Transverse colon (tissue), 4 donors: ENCODE measurements around the gene STXBP1. TPM values are rescaled to one million over a fixed set of nuclear protein-coding genes. Genes with fewer than 3 reads are reported as not detected.

Source experiments
- DNase-seq: peaks from one replicate; pipeline ENCODE4 v3.0.0-alpha.2; 2019
- H3K27ac ChIP-seq, 4 donors: fragments of 200-600 bp; sonication (generic); 2 replicates each; pipeline ENCODE4 v1.5.1; 2016 to 2018; ENCODE audit warnings: inconsistent platforms in 4 of 4
- H3K27me3 ChIP-seq: fragments of 200-600 bp; sonication (generic); 2 replicates; pipeline ENCODE4 v1.5.1; 2017; ENCODE audit warnings: inconsistent platforms
- H3K36me3 ChIP-seq, 4 donors: fragments of 200-600 bp; sonication (generic); 2 replicates each; pipeline ENCODE4 v1.5.1; 2017 to 2019; ENCODE audit warnings: inconsistent platforms in 4 of 4
- H3K4me1 ChIP-seq, 4 donors: fragments of 200-600 bp; sonication (generic); 2 replicates each; pipeline ENCODE4 v1.5.1; 2017 to 2020; ENCODE audit warnings: inconsistent platforms in 4 of 4
- H3K4me3 ChIP-seq, 4 donors: fragments of 200-600 bp; sonication (generic); 1 replicate in 1 of 4; 2 replicates in 3 of 4; pipeline versions ENCODE4 v1.5.1 to v1.6.1; 2017 to 2019; ENCODE audit warnings: inconsistent platforms in 4 of 4
- H3K9me3 ChIP-seq, 2 donors: fragments of 200-600 bp; sonication (generic); 2 replicates each; pipeline ENCODE4 v1.5.1; 2017 to 2019; ENCODE audit warnings: inconsistent platforms in 2 of 2
- EP300 ChIP-seq: sonication (generic); formaldehyde crosslinking; IDR thresholded peaks from one replicate; pipeline ENCODE4 v1.6.1; 2017; ENCODE audit warnings: antibody characterized with exemption, low read depth
- POLR2A ChIP-seq: fragments of 450-650 bp; IDR thresholded peaks from one replicate; pipeline ENCODE4 v1.6.1; 2016; ENCODE audit warnings: antibody characterized with exemption, mild to moderate bottlenecking, moderate library complexity
- POLR2AphosphoS5 ChIP-seq, 3 donors: sonication (generic); formaldehyde crosslinking; IDR thresholded peaks; one replicate each; pipeline ENCODE4 v1.6.1; 2016; ENCODE audit warnings: antibody characterized with exemption in 3 of 3
- WGBS, 2 donors: methylation state at CpG; one replicate each; pipeline ENCODE4 v1.1.5; 2018; ENCODE audit warnings: low coverage in 1 of 2; 5-methylcytosine and 5-hydroxymethylcytosine counted together
- in situ Hi-C, 4 donors: fragments of 200-750 bp; cut with MboI; loops; one replicate each; pipeline versions ENCODE4 v1.15.0 to v1.15.1; 2017; ENCODE audit warnings: low sequenced_read_pairs in 3 of 4, low pct_ligation_motif_present in 1 of 4, low pct_unique_long_range_greater_than_20kb in 1 of 4
- intact Hi-C: fragments of 100-400 bp; cut with DNase I; formaldehyde crosslinking; loops from one replicate; pipeline ENCODE4 v1.15.1; 2023; ENCODE audit warnings: low total_unique reads
- total RNA-seq, 4 donors: library from RNA; depleted of rRNA; stranded (reverse); fragments of >200 nt; gene quantifications; one replicate each; pipeline ENCODE4 v1.1.0, GENCODE V29; 2016
- TF ChIP-seq, protein P1 (sequence below), 5 experiments: fragments of 200-600 bp in 3 of 5; fragments of 450-650 bp in 2 of 5; sonication (generic) in 3 of 5; IDR thresholded peaks; 1 replicate in 2 of 5; 2 replicates in 3 of 5; pipeline ENCODE4 v1.5.1; 2016 to 2017; ENCODE audit warnings: antibody characterized with exemption in 5 of 5, inconsistent platforms in 3 of 5, mild to moderate bottlenecking in 2 of 5, moderate library complexity in 1 of 5

The STXBP1 gene
- total RNA-seq, 4 donors from 2014 or later = 7.9 to 193 (median 13.3) TPM

DNA sequence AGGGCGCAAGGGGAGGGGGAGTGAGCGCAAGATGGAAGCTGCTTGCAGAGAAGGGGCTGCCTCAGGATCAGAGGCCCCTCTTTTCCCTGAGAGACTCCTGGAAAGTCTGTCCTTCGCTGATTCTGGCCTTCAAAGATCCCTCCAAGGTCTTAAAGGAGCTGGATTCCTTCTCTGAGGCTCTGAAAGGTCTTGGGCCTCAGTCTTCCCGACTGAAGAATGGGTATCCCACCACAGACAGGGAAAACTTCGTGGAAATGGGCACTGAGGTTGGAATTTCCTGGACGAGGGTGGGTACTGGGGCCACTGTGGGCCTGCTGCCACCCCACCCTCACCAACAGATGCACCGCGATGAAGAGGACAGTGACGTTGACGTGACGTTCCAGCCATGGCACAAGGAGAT is 100.3 kb downstream of the STXBP1 start:
- peaks cover 7 to 19% (median 15%) of the 10 kb centered on the region in 4 donors for H3K4me1 ChIP-seq
- intact Hi-C loops = no loop called here
- in situ Hi-C loops = no loop called here

DNA sequence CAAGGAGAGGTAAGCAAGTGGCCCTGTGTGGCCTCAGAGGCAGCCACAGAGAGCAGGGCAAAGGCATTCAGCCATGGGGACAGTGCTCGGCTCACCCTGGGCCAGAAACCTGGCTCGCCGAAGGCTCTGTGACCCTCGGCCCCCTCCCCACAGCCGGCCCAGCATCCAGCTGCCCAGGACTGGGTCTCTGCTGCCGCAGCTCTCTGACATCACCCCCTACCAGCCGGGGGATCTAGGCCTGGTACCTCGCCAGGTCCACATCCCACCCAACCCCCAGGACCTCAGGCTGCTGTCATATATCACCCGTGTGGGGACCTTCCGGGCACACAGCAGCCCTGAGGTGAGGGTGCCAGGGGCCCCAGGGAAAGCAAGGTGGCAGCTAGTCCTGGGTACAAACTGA is 100.8 kb downstream of the STXBP1 start:
- no peak for DNase-seq
- no peaks in the 10 kb centered on the region for H3K27me3 ChIP-seq
- 95% methylated on average over 8 of the region's 10 CpGs; no CpG with 5 or more reads in 1 of the 2 donors for WGBS, 2 donors
- in situ Hi-C loops = no loop called here
- no peak overlapping the region for H3K27ac ChIP-seq
- H3K4me3 ChIP-seq = no peak overlapping the region
- intact Hi-C loops = no loop called here
- peaks cover 7 to 19% (median 14%) of the 10 kb centered on the region in 4 donors for H3K4me1 ChIP-seq
- H3K36me3 ChIP-seq = no peaks in the 10 kb centered on the region
- TF ChIP-seq, protein P1, sequence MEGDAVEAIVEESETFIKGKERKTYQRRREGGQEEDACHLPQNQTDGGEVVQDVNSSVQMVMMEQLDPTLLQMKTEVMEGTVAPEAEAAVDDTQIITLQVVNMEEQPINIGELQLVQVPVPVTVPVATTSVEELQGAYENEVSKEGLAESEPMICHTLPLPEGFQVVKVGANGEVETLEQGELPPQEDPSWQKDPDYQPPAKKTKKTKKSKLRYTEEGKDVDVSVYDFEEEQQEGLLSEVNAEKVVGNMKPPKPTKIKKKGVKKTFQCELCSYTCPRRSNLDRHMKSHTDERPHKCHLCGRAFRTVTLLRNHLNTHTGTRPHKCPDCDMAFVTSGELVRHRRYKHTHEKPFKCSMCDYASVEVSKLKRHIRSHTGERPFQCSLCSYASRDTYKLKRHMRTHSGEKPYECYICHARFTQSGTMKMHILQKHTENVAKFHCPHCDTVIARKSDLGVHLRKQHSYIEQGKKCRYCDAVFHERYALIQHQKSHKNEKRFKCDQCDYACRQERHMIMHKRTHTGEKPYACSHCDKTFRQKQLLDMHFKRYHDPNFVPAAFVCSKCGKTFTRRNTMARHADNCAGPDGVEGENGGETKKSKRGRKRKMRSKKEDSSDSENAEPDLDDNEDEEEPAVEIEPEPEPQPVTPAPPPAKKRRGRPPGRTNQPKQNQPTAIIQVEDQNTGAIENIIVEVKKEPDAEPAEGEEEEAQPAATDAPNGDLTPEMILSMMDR (IDR thresholded peaks at IDR 0.05) = no peak
- TF ChIP-seq POLR2AphosphoS5 (IDR thresholded peaks at IDR 0.05) = no peak
- no peak for TF ChIP-seq EP300
- TF ChIP-seq POLR2A = no peak
- H3K9me3 ChIP-seq = no peaks in the 10 kb centered on the region

More for the DNA sequence above, 100.3 kb downstream of the STXBP1 start:
- Histone ChIP-seq H3K9me3 (no peaks in the 10 kb centered on the region), H3K27me3 (no peaks in the 10 kb centered on the region), H3K4me3 (no peak overlapping the region), H3K27ac (no peak overlapping the region), H3K36me3 (no peaks in the 10 kb centered on the region)
- no peak for DNase-seq
- TF ChIP-seq POLR2AphosphoS5 (IDR thresholded peaks at IDR 0.05) (no peak), EP300 (no peak), POLR2A (no peak)
- WGBS, 2 donors = 95% methylated on average over 11 of the region's 11 CpGs; no CpG with 5 or more reads in 1 of the 2 donors

DNA sequence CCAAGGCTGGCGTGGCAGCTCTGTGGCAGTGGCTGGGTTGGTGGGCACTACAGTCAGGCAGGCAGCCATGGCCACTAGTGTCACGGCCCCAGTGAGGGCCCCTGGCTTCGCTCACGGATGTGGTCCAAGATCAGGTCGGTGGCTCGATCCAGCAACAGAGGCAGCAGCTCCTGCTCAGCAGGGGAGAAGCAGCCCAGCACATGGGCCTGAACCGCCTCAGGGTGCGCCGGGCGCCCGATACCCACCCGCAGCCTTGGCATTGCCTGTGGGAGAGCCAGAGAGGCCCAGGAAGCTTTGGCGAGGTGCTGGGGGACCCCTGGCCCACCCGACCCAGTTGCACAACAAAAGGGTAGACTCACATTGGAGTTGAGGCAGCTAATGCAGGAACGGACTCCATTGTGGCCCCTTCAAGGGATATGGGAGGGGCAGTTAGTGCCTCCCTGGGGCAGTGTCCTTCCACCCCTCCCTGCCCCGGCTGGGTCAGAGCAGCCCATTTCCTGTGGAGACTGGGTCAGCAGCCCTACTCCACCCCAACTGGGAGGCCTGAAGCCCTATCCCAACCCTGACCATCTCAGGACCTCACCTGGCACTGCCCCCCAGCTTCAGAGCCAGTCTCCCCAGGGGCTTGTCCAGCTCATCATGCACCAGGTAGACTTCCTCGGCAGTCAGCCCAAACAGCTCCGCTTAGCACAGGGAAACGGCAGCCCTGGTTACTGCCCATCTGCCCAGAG is 102.1 kb downstream of the STXBP1 start:
- no peak for DNase-seq
- H3K4me1 ChIP-seq = peaks cover 7 to 19% (median 14%) of the 10 kb centered on the region in 4 donors
- H3K36me3 ChIP-seq = no peaks in the 10 kb centered on the region
- WGBS, 2 donors = 79% methylated on average over 19 of the region's 19 CpGs; no CpG with 5 or more reads in 1 of the 2 donors
- peak overlapping the region in 3 of 4 donors; percentile 51 to 77 (median 63) for H3K4me3 ChIP-seq
- H3K9me3 ChIP-seq = no peaks in the 10 kb centered on the region
- intact Hi-C loops = no loop called here
- H3K27me3 ChIP-seq = no peaks in the 10 kb centered on the region
- H3K27ac ChIP-seq = no peak overlapping the region
- in situ Hi-C loops = no loop called here
- TF ChIP-seq, protein P1 (IDR thresholded peaks at IDR 0.05) = no peak
- no peak for TF ChIP-seq POLR2AphosphoS5 (IDR thresholded peaks at IDR 0.05)
- TF ChIP-seq POLR2A = no peak
- TF ChIP-seq EP300 = no peak

DNA sequence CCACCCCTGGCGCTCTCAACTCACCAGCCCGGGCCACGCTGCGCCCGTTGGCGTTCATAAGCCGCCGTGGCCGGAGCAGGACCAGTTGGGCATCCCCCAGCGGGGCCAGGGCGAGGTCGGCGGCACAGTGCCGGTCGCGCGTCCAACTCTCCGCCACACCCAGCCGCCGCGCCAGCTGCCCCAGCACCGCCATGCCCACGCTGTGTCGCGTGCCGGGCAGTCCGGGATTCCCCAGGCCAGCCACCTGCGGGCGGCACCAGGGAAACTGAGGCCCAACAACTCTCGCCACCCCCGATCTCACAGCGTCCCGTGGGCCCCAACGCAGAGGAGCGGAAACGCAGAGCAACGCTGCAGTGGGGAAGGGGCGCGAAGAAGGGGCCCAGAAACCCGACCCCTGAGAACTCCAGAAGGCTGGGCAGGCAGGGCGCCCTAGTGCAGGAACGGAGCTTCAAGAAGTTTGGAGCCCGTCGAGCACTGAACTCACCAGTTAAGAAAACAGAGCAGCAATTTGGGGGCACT is 102.9 kb downstream of the STXBP1 start:
- TF ChIP-seq POLR2AphosphoS5 (IDR thresholded peaks at IDR 0.05) (no peak), POLR2A (no peak), EP300 (no peak)
- TF ChIP-seq, protein P1 (IDR thresholded peaks at IDR 0.05) = no peak
- intact Hi-C loops = no loop called here
- Histone ChIP-seq H3K27ac (peak overlapping the region; percentile 82 to 94 (median 88)), H3K4me1 (peaks cover 7 to 19% (median 14%) of the 10 kb centered on the region in 4 donors), H3K36me3 (no peaks in the 10 kb centered on the region), H3K27me3 (no peaks in the 10 kb centered on the region), H3K9me3 (no peaks in the 10 kb centered on the region), H3K4me3 (peak overlapping the region; percentile 49 to 77 (median 57))
- WGBS, 2 donors = 1% methylated on average over 30 of the region's 44 CpGs; no CpG with 5 or more reads in 1 of the 2 donors
- peak; percentile 57 for DNase-seq
- in situ Hi-C loops = no loop called here
